HL-60 (cell line): Measurements from ENCODE around the gene PLPP6.

ENCODE experiments used
- DNase-seq, 2 experiments: peaks; one replicate each; pipeline ENCODE4 v3.0.0-alpha.2; 2010 to 2020; ENCODE audit warnings: low read depth in 1 of 2, low spot score in 1 of 2
- H3K27ac ChIP-seq: fragments of 250-450 bp; sonication (Bioruptor Pico); replicated peaks from 2 replicates; pipeline ENCODE4 v1.5.1; 2020; ENCODE audit warnings: mild to moderate bottlenecking, moderate library complexity
- H3K27me3 ChIP-seq: fragments of 250-450 bp; sonication (Bioruptor Pico); 2 replicates; pipeline ENCODE4 v1.5.1; 2021; ENCODE audit warnings: mild to moderate bottlenecking, moderate library complexity; ENCODE audit not compliant: insufficient read depth, poor library complexity, severe bottlenecking
- H3K4me3 ChIP-seq: replicated peaks from 2 replicates; pipeline ENCODE4 v1.5.1; 2011; ENCODE audit warnings: mild to moderate bottlenecking, control low read depth, low read length; ENCODE audit not compliant: insufficient read depth
- GABPA ChIP-seq: IDR thresholded peaks from 2 replicates; pipeline ENCODE4 v1.6.1; 2012; ENCODE audit warnings: low read depth
- POLR2AphosphoS5 ChIP-seq: IDR thresholded peaks from 2 replicates; pipeline ENCODE4 v1.6.1; 2012; ENCODE audit warnings: low read depth
- REST ChIP-seq: IDR thresholded peaks from 2 replicates; pipeline ENCODE4 v1.6.1; 2012; ENCODE audit warnings: low read depth; ENCODE audit not compliant: insufficient replicate concordance
- SPI1 ChIP-seq: IDR thresholded peaks from 2 replicates; pipeline ENCODE4 v1.6.1; 2012; ENCODE audit warnings: low read depth, mild to moderate bottlenecking, borderline replicate concordance
- TF ChIP-seq, protein P1 (sequence below): IDR thresholded peaks from one replicate; pipeline ENCODE4 v1.5.1; 2011; ENCODE audit warnings: low read length, control low read depth, inconsistent platforms; ENCODE audit not compliant: insufficient read depth

PLPP6 gene

GRCh38 chr9:4620057-4620765 is 41.9 kb upstream of the PLPP6 start:
- DNase-seq, result peak; percentile 28 to 51
- Histone ChIP-seq H3K4me3 (no peak overlapping the region), H3K27ac (no peak overlapping the region), H3K27me3 (peaks cover 3% of the 10 kb centered on the region)
- peak; percentile 44; the same call in 1 of the 2 replicates for TF ChIP-seq POLR2AphosphoS5
- TF ChIP-seq, protein P1, sequence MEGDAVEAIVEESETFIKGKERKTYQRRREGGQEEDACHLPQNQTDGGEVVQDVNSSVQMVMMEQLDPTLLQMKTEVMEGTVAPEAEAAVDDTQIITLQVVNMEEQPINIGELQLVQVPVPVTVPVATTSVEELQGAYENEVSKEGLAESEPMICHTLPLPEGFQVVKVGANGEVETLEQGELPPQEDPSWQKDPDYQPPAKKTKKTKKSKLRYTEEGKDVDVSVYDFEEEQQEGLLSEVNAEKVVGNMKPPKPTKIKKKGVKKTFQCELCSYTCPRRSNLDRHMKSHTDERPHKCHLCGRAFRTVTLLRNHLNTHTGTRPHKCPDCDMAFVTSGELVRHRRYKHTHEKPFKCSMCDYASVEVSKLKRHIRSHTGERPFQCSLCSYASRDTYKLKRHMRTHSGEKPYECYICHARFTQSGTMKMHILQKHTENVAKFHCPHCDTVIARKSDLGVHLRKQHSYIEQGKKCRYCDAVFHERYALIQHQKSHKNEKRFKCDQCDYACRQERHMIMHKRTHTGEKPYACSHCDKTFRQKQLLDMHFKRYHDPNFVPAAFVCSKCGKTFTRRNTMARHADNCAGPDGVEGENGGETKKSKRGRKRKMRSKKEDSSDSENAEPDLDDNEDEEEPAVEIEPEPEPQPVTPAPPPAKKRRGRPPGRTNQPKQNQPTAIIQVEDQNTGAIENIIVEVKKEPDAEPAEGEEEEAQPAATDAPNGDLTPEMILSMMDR, result no peak

- DNase-seq, result no peak
- Histone ChIP-seq H3K27me3 (no peaks in the 10 kb centered on the region), H3K27ac (no peak overlapping the region), H3K4me3 (no peak overlapping the region)
- TF ChIP-seq SPI1, result no peak
- no peak for TF ChIP-seq REST
- TF ChIP-seq POLR2AphosphoS5, result no peak
- TF ChIP-seq, protein P1, result no peak
- TF ChIP-seq GABPA, result no peak
Measured at GRCh38 chr9:4620881-4621555, 41.1 kb upstream of the PLPP6 start.

- no peak for DNase-seq
- Histone ChIP-seq H3K27ac (no peak overlapping the region), H3K27me3 (no peaks in the 10 kb centered on the region), H3K4me3 (no peak overlapping the region)
- TF ChIP-seq POLR2AphosphoS5, result no peak
- no peak for TF ChIP-seq SPI1
- no peak for TF ChIP-seq GABPA
- TF ChIP-seq, protein P1, result no peak
- no peak for TF ChIP-seq REST
Measured at GRCh38 chr9:4622016-4622415, 40.1 kb upstream of the PLPP6 start.
